ENCODE data around the gene FRMD5. TPM values are rescaled to one million over a fixed set of nuclear protein-coding genes. Genes with fewer than 3 reads are reported as not detected.

Gene FRMD5
- total RNA-seq, 1 donor from 2014 or later = 0.54 TPM

DNA sequence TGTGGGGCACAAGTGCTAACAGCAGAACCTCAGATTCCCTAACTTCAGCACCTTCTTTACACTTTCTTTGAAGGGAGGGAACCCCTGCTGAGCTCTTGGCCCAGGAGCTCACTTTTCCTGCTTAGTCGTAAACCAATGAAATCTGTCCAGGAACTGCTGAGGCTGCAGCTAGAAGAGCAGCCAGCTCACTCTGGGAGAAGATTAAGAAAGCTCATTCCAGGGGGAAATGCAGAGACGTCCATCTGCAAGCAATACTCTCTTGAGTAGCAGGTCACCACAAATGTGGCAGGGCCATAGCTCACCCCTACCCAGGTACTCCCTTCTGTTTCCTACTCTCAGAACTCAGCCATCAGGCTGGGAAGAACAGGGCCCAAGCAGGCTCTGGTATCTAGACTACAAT is 265.0 kb downstream of the FRMD5 start:
- Mint-ChIP-seq H3K27me3 (ENCODE audit: unreplicated experiment) (no peaks in the 10 kb centered on the region), H3K27ac (ENCODE audit: unreplicated experiment) (no peak overlapping the region), H3K4me3 (ENCODE audit: unreplicated experiment) (no peak overlapping the region), H3K4me1 (ENCODE audit: unreplicated experiment) (peaks cover 3% of the 10 kb centered on the region), H3K36me3 (ENCODE audit: low read depth, unreplicated experiment) (no peaks in the 10 kb centered on the region), H3K9me3 (ENCODE audit: unreplicated experiment) (no peaks in the 10 kb centered on the region)
- DNase-seq (ENCODE audit: low spot score) = no peak
- TF ChIP-seq, protein P1, sequence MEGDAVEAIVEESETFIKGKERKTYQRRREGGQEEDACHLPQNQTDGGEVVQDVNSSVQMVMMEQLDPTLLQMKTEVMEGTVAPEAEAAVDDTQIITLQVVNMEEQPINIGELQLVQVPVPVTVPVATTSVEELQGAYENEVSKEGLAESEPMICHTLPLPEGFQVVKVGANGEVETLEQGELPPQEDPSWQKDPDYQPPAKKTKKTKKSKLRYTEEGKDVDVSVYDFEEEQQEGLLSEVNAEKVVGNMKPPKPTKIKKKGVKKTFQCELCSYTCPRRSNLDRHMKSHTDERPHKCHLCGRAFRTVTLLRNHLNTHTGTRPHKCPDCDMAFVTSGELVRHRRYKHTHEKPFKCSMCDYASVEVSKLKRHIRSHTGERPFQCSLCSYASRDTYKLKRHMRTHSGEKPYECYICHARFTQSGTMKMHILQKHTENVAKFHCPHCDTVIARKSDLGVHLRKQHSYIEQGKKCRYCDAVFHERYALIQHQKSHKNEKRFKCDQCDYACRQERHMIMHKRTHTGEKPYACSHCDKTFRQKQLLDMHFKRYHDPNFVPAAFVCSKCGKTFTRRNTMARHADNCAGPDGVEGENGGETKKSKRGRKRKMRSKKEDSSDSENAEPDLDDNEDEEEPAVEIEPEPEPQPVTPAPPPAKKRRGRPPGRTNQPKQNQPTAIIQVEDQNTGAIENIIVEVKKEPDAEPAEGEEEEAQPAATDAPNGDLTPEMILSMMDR (IDR thresholded peaks at IDR 0.05; ENCODE audit: unreplicated experiment) = no peak

GRCh38 chr15:43928152-43928551 is 266.9 kb downstream of the FRMD5 start:
- Mint-ChIP-seq H3K27me3 (ENCODE audit: unreplicated experiment) (no peaks in the 10 kb centered on the region), H3K9me3 (ENCODE audit: unreplicated experiment) (no peaks in the 10 kb centered on the region), H3K4me1 (ENCODE audit: unreplicated experiment) (peaks cover 3% of the 10 kb centered on the region), H3K36me3 (ENCODE audit: low read depth, unreplicated experiment) (no peaks in the 10 kb centered on the region), H3K27ac (ENCODE audit: unreplicated experiment) (no peak overlapping the region), H3K4me3 (ENCODE audit: unreplicated experiment) (no peak overlapping the region)
- TF ChIP-seq, protein P1 (IDR thresholded peaks at IDR 0.05; ENCODE audit: unreplicated experiment) = no peak
- no peak for DNase-seq (ENCODE audit: low spot score)

DNA sequence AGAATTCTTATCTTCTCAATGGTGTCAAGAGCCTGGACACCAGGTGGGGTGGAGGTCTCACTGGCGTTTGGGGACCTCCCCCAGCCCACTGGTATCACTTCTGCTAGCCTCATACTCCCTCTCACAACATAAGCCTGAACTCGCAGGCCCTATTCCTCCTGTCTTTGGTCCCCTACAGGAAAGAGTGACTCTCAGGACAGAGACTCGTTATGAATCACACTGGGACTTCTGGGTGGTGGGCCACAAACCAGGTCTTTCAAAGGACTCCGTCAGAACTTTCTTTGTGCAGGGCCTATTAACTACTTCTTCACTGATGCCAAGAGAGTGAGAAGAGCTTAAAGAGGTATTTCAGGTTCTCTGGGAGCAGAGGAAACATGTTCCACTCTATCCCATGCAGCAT is 267.9 kb downstream of the FRMD5 start:
- H3K27ac Mint-ChIP-seq (ENCODE audit: unreplicated experiment) = no peak overlapping the region
- no peaks in the 10 kb centered on the region for H3K4me1 Mint-ChIP-seq (ENCODE audit: unreplicated experiment)

DNA sequence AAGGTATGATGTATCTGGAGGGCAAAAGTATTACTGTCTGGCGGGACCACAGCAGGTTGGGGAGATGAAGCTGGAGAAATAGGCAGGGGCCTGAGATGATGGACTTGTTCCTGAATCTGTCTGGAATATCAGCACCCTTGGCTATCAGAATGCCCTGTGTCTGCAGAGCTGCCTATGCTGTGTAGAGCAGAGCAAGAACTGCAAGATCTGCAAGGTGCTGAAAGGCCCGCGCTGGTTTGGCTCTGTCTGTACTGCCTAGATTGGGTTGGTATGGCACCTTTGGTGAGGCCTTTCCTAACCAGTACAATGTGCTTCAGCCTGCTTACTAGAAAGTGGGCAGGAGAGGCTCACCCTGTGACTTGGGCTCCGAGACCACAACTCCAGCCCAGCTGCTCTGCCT is 271.5 kb downstream of the FRMD5 start:
- no peaks in the 10 kb centered on the region for H3K27me3 Mint-ChIP-seq (ENCODE audit: unreplicated experiment)
- H3K9me3 Mint-ChIP-seq (ENCODE audit: unreplicated experiment) = no peaks in the 10 kb centered on the region
- no peak overlapping the region for H3K4me3 Mint-ChIP-seq (ENCODE audit: unreplicated experiment)
- TF ChIP-seq, protein P1 (IDR thresholded peaks at IDR 0.05; ENCODE audit: unreplicated experiment) = no peak
- no peaks in the 10 kb centered on the region for H3K36me3 Mint-ChIP-seq (ENCODE audit: low read depth, unreplicated experiment)
- H3K4me1 Mint-ChIP-seq (ENCODE audit: unreplicated experiment) = no peaks in the 10 kb centered on the region
- no peak overlapping the region for H3K27ac Mint-ChIP-seq (ENCODE audit: unreplicated experiment)
- no peak for DNase-seq (ENCODE audit: low spot score)

More for the DNA sequence above, 267.9 kb downstream of the FRMD5 start:
- TF ChIP-seq, protein P1 (IDR thresholded peaks at IDR 0.05; ENCODE audit: unreplicated experiment) = no peak
- Mint-ChIP-seq H3K9me3 (ENCODE audit: unreplicated experiment) (no peaks in the 10 kb centered on the region), H3K4me3 (ENCODE audit: unreplicated experiment) (no peak overlapping the region), H3K36me3 (ENCODE audit: low read depth, unreplicated experiment) (no peaks in the 10 kb centered on the region), H3K27me3 (ENCODE audit: unreplicated experiment) (no peaks in the 10 kb centered on the region)
- no peak for DNase-seq (ENCODE audit: low spot score)

DNA sequence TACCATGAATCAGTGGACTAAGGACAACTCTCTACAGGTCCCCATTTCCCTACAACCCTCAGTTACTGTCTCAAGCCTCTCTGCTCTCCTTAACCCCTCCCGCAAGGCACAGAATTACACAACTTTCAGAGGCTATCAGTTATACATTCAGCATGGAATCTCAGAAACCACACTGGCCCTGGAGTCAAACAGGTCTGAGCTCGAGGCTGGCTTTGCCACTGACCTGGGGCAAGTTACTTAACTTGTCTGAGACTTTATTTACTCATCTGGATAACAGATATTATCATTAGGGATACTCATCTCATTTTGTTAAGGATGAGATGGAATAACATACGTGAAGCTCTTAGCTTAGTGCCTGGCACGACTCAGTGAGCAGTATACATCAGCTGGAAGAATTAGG is 273.1 kb downstream of the FRMD5 start:
- H3K27me3 Mint-ChIP-seq (ENCODE audit: unreplicated experiment) = no peaks in the 10 kb centered on the region
- H3K4me3 Mint-ChIP-seq (ENCODE audit: unreplicated experiment) = no peak overlapping the region
- H3K27ac Mint-ChIP-seq (ENCODE audit: unreplicated experiment) = no peak overlapping the region
- H3K36me3 Mint-ChIP-seq (ENCODE audit: low read depth, unreplicated experiment) = no peaks in the 10 kb centered on the region
- TF ChIP-seq, protein P1 (IDR thresholded peaks at IDR 0.05; ENCODE audit: unreplicated experiment) = no peak
- H3K9me3 Mint-ChIP-seq (ENCODE audit: unreplicated experiment) = no peaks in the 10 kb centered on the region
- H3K4me1 Mint-ChIP-seq (ENCODE audit: unreplicated experiment) = peaks cover 4% of the 10 kb centered on the region
- no peak for DNase-seq (ENCODE audit: low spot score)
